Calu3 (cell line): ENCODE results near the gene FAM161A. TPM values are rescaled to one million over a fixed set of nuclear protein-coding genes. Genes with fewer than 3 reads are reported as not detected.

Experiments used
- Bru-seq: library from RNA; stranded (reverse); fragments of 400-500 nt; gene quantifications from one replicate; lab custom pipeline; 2021; lab: Mats Ljungman, UMichigan
- BruChase-seq, 2 experiments: library from RNA; stranded (reverse); fragments of 400-500 nt; gene quantifications; one replicate each; lab custom pipeline; 2021; lab: Mats Ljungman, UMichigan
- BruUV-seq: library from RNA; stranded (reverse); fragments of 400-500 nt; replicated peaks from 2 replicates; lab custom pipeline; 2021; lab: Mats Ljungman, UMichigan
- CTCF ChIA-PET: fragments of 300-600 bp; sonication (Branson Sonifier 250); formaldehyde crosslinking; loops from one replicate; lab custom pipeline; 2022; ENCODE audit warnings: antibody characterized with exemption; lab: Charles Lee
- DNase-seq: peaks from one replicate; pipeline ENCODE4 v3.0.0; 2022
- H3K27ac Mint-ChIP-seq: one replicate; pipeline ENCODE4 v1.8.0; 2022; ENCODE audit warnings: mixed read lengths; ENCODE audit not compliant: unreplicated experiment
- H3K27me3 Mint-ChIP-seq: one replicate; pipeline ENCODE4 v1.8.0; 2022; ENCODE audit warnings: mixed read lengths; ENCODE audit not compliant: unreplicated experiment
- H3K36me3 Mint-ChIP-seq: one replicate; pipeline ENCODE4 v1.8.0; 2022; ENCODE audit warnings: mild to moderate bottlenecking, moderate library complexity, mixed read lengths; ENCODE audit not compliant: insufficient read depth, unreplicated experiment
- H3K4me1 Mint-ChIP-seq: one replicate; pipeline ENCODE4 v1.8.0; 2022; ENCODE audit warnings: mild to moderate bottlenecking, low read depth, mixed read lengths; ENCODE audit not compliant: unreplicated experiment
- H3K4me3 Mint-ChIP-seq: one replicate; pipeline ENCODE4 v1.8.0; 2022; ENCODE audit warnings: mild to moderate bottlenecking, low read depth, moderate library complexity, mixed read lengths; ENCODE audit not compliant: unreplicated experiment
- H3K9me3 Mint-ChIP-seq: one replicate; pipeline ENCODE4 v1.8.0; 2022; ENCODE audit warnings: low read depth, mixed read lengths; ENCODE audit not compliant: unreplicated experiment
- CTCF ChIP-seq: fragments of 200-600 bp; IDR thresholded peaks from one replicate; pipeline ENCODE4 v1.8.0; 2022; ENCODE audit warnings: antibody characterized with exemption; ENCODE audit not compliant: unreplicated experiment
- intact Hi-C: fragments of 100-400 bp; cut with micrococcal nuclease; formaldehyde crosslinking; loops from one replicate; pipeline ENCODE4 v1.10.0; 2022; ENCODE audit not compliant: unreplicated experiment
- long read RNA-seq: library from polyadenylated mRNA; stranded (forward); transcript quantifications from one replicate; pipeline ENCODE4 v2.0.0, GENCODE V29; 2022
- total RNA-seq: library from RNA; stranded (reverse); gene quantifications from 2 replicates; pipeline ENCODE4 v1.2.3, GENCODE V29; 2022

FAM161A gene
- 9.1 and 13.4 TPM in 2 replicates for total RNA-seq
- Bru-seq, nascent RNA, result percentile 64 among the genes with signal in this experiment
- percentile 60 among the genes with signal in this experiment for BruChase-seq, experiment 1, labeled RNA remaining after a 6-hour chase
- BruChase-seq, experiment 2, labeled RNA remaining after a 2-hour chase, result percentile 68 among the genes with signal in this experiment
- long read RNA-seq, partial matches to known transcripts, result 3 of 11 reads
- long read RNA-seq, other reads (novel, unspliced or antisense), result 2 of 11 reads

GRCh38 chr2:61853847-61854563, at the start of gene FAM161A:
TSS of gene FAM161A (minus strand) at chr2:61854060. CDS start at chr2:61854041, 19 bp downstream.
- peak within 1 kb of the TSS; percentile 78 for H3K4me3 Mint-ChIP-seq
- H3K27ac Mint-ChIP-seq, result peak within 1 kb of the TSS; percentile 80
- peaks cover 25% of the 10 kb centered on the region for H3K36me3 Mint-ChIP-seq
- no TSS peak for BruUV-seq
- no peaks in the 10 kb centered on the region for H3K9me3 Mint-ChIP-seq
- CTCF ChIA-PET, result interaction anchor here (0.5 to 1.5 kb wide), 4 partner anchors 15 to 709 kb away, joined by 3 read pairs; no protein-coding TSS in a partner anchor
- TF ChIP-seq CTCF, result no peak
- no peaks in the 10 kb centered on the region for H3K4me1 Mint-ChIP-seq
- peak; percentile 87 for DNase-seq
- H3K27me3 Mint-ChIP-seq, result no peaks in the 10 kb centered on the region
- intact Hi-C loops, result loop anchor here (5.0 kb wide), 1 partner anchor 317 kb away; the partner anchor contains the start of gene XPO1

- DNase-seq, result no peak
- H3K36me3 Mint-ChIP-seq, result peaks cover under 1% of the 10 kb centered on the region
- no peak for TF ChIP-seq CTCF
- no peaks in the 10 kb centered on the region for H3K4me1 Mint-ChIP-seq
- CTCF ChIA-PET, result no interaction called here
- no peak overlapping the region for H3K27ac Mint-ChIP-seq
- H3K27me3 Mint-ChIP-seq, result no peaks in the 10 kb centered on the region
- H3K4me3 Mint-ChIP-seq, result no peak overlapping the region
- H3K9me3 Mint-ChIP-seq, result no peaks in the 10 kb centered on the region
- intact Hi-C loops, result no loop called here
- no TSS peak for BruUV-seq
These were observed 46.4 kb upstream of the FAM161A start for GRCh38 chr2:61900281-61900680.

GRCh38 chr2:61898810-61899209, 45.0 kb upstream of the FAM161A start:
- no peaks in the 10 kb centered on the region for H3K4me1 Mint-ChIP-seq
- DNase-seq, result peak; percentile 24
- intact Hi-C loops, result no loop called here

More at GRCh38 chr2:61898810-61899209, 45.0 kb upstream of the FAM161A start:
- H3K27me3 Mint-ChIP-seq, result no peaks in the 10 kb centered on the region
- BruUV-seq, result no TSS peak
- H3K4me3 Mint-ChIP-seq, result no peak overlapping the region
- H3K9me3 Mint-ChIP-seq, result no peaks in the 10 kb centered on the region
- CTCF ChIA-PET, result no interaction called here
- no peak overlapping the region for H3K27ac Mint-ChIP-seq
- H3K36me3 Mint-ChIP-seq, result no peaks in the 10 kb centered on the region
- TF ChIP-seq CTCF, result no peak
